Stomach (tissue), 9 donors: ENCODE measurements around the gene CHRNB1. TPM values are rescaled to one million over a fixed set of nuclear protein-coding genes. Genes with fewer than 3 reads are reported as not detected.
A peak's percentile ranks its signal among the peaks of the same experiment; 100 is the strongest.
"Not testable (repeated sequence)": the region's sequence is repeated elsewhere in the genome, so short reads cannot be mapped to it uniquely, and the experiment has no call there.

Source experiments
- DNase-seq, 2 donors: peaks; one replicate each; pipeline versions ENCODE4 v3.0.0 to v3.0.0-alpha.2; 2013 to 2019
- H3K27ac ChIP-seq, 5 donors: fragments of 200-600 bp in 4 of 5; sonication (generic) in 4 of 5; one replicate each; pipeline ENCODE4 v1.5.1; 2013 to 2019; ENCODE audit warnings: mild to moderate bottlenecking in 1 of 5, moderate library complexity in 1 of 5
- H3K27me3 ChIP-seq, 3 donors: fragments of 200-600 bp; sonication (generic); one replicate each; pipeline ENCODE4 v1.5.1; 2017 to 2019; ENCODE audit warnings: mixed run types in 1 of 3
- H3K36me3 ChIP-seq, 4 donors: fragments of 200-600 bp; sonication (generic); 1 replicate in 3 of 4; 2 replicates in 1 of 4; pipeline ENCODE4 v1.5.1; 2016 to 2019
- H3K4me1 ChIP-seq, 4 donors: fragments of 200-600 bp; sonication (generic); one replicate each; pipeline ENCODE4 v1.5.1; 2016 to 2019
- H3K4me3 ChIP-seq, 4 donors: fragments of 200-600 bp; sonication (generic) in 3 of 4; one replicate each; pipeline ENCODE4 v1.5.1; 2016 to 2019; ENCODE audit warnings: mild to moderate bottlenecking in 1 of 4
- H3K9me3 ChIP-seq, 4 donors: fragments of 200-600 bp; sonication (generic); one replicate each; pipeline ENCODE4 v1.5.1; 2016 to 2019
- EP300 ChIP-seq: sonication (generic); formaldehyde crosslinking; IDR thresholded peaks from one replicate; pipeline ENCODE4 v1.6.1; 2017; ENCODE audit warnings: antibody characterized with exemption
- POLR2A ChIP-seq, 4 donors: fragments of 450-650 bp; IDR thresholded peaks; one replicate each; pipeline ENCODE4 v1.6.1; 2016; ENCODE audit warnings: antibody characterized with exemption in 4 of 4, control low read depth in 2 of 4, mild to moderate bottlenecking in 1 of 4, moderate library complexity in 1 of 4
- POLR2AphosphoS5 ChIP-seq, 3 donors: sonication (generic); formaldehyde crosslinking; IDR thresholded peaks; one replicate each; pipeline ENCODE4 v1.6.1; 2016; ENCODE audit warnings: antibody characterized with exemption in 3 of 3
- WGBS, 5 donors: extraction: QIAGEN DNeasy Blood & Tissue Kit in 3 of 5; methylation state at CpG; one replicate each; pipeline versions ENCODE4 v1.1.5 to v1.1.7; 2013 to 2018; 5-methylcytosine and 5-hydroxymethylcytosine counted together
- intact Hi-C: fragments of 100-400 bp; cut with DNase I; formaldehyde crosslinking; loops from one replicate; pipeline ENCODE4 v1.15.1; 2023; ENCODE audit warnings: low total_unique reads
- polyA plus RNA-seq, 3 donors: library from polyadenylated mRNA; stranded (reverse); fragments of 200-250 nt; gene quantifications; one replicate each; pipeline ENCODE4 v1.2.3, GENCODE V29; 2013
- total RNA-seq, 5 donors: library from RNA; depleted of rRNA; stranded (reverse); fragments of >200 nt; gene quantifications; one replicate each; pipeline versions ENCODE4 v1.1.0 to v1.2.3, GENCODE V29; 2014 to 2016
- TF ChIP-seq, protein P1 (sequence below), 7 experiments: fragments of 450-650 bp in 4 of 7; fragments of 200-600 bp in 3 of 7; sonication (generic) in 3 of 7; IDR thresholded peaks; one replicate each; pipeline ENCODE4 v1.5.1; 2016 to 2019; ENCODE audit warnings: antibody characterized with exemption in 7 of 7, control low read depth in 2 of 7, mild to moderate bottlenecking in 1 of 7
- donor health status: healthy with polysubstance abuse.
- donor health status: Bipolar disorder and iron deficiency.
- donor health status: healthy.

The CHRNB1 gene
- total and polyA plus RNA-seq, 8 donors: 1.8 to 12.0 (median 7.8) TPM; not detected in 2

DNA sequence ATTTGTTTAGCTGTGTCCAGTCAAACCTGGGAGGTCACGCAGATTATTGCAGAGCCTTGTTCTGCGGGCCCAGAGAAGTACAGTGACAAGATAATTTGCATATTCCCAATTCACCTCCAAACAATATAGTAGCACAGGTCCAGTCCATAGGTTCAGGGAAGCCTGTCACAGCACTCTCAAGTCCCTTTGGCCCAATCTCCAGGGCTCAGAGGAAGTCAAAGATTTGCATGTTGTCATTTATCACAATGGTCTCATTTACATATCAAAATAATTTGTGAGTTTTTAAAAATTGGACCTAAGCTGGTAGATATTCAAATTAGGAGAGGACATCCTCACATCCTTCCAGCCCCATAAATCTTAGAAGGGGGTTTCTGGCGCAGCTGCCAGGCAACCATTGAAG, 22.6 kb downstream of the CHRNB1 start:
- DNase-seq: no peak
- TF ChIP-seq POLR2A (IDR thresholded peaks at IDR 0.05): no peak
- TF ChIP-seq POLR2AphosphoS5 (IDR thresholded peaks at IDR 0.05): no peak
- no peak for TF ChIP-seq EP300
- TF ChIP-seq, protein P1, sequence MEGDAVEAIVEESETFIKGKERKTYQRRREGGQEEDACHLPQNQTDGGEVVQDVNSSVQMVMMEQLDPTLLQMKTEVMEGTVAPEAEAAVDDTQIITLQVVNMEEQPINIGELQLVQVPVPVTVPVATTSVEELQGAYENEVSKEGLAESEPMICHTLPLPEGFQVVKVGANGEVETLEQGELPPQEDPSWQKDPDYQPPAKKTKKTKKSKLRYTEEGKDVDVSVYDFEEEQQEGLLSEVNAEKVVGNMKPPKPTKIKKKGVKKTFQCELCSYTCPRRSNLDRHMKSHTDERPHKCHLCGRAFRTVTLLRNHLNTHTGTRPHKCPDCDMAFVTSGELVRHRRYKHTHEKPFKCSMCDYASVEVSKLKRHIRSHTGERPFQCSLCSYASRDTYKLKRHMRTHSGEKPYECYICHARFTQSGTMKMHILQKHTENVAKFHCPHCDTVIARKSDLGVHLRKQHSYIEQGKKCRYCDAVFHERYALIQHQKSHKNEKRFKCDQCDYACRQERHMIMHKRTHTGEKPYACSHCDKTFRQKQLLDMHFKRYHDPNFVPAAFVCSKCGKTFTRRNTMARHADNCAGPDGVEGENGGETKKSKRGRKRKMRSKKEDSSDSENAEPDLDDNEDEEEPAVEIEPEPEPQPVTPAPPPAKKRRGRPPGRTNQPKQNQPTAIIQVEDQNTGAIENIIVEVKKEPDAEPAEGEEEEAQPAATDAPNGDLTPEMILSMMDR (IDR thresholded peaks at IDR 0.05): no peak
- Histone ChIP-seq H3K36me3 (peaks cover 15 to 49% (median 46%) of the 10 kb centered on the region in 4 donors), H3K27me3 (no peaks in the 10 kb centered on the region), H3K4me3 (no peak overlapping the region), H3K27ac (peak overlapping the region in 4 of 5 donors; percentile 38 to 70 (median 62)), H3K9me3 (no peaks in the 10 kb centered on the region), H3K4me1 (peaks cover 28 to 70% (median 50%) of the 10 kb centered on the region in 4 donors)
- intact Hi-C loops: no loop called here
- WGBS, 5 donors: 83 to 93% (median 84%) methylated on average over 3 of the region's 3 CpGs

DNA sequence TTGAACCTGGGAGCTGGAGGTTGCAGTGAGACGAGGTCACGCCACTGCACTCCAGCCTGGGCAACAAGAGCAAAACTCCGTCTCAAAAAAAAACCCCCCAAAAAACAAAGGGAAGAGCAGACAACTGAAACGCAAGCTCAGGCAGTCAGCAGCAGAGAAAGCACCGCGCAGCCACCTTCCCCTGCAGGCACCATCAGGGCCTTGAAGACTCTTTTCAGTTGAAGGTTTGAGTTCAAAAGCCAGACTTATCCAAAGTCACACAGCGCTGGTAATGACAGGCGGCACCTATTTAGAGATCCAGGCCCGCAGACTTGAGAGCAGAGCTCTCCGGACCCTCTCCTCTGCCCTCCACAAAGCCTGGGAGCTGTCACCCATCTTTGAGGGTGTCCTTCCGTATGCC, 23.4 kb downstream of the CHRNB1 start:
- WGBS, 5 donors: 93 to 97% (median 96%) methylated on average over 11 of the region's 11 CpGs
- Histone ChIP-seq H3K9me3 (no peaks in the 10 kb centered on the region), H3K27ac (no peak overlapping the region), H3K4me3 (no peak overlapping the region), H3K27me3 (no peaks in the 10 kb centered on the region), H3K36me3 (peaks cover 7 to 41% (median 38%) of the 10 kb centered on the region in 4 donors), H3K4me1 (peaks cover 28 to 74% (median 52%) of the 10 kb centered on the region in 4 donors)
- TF ChIP-seq, protein P1 (IDR thresholded peaks at IDR 0.05): no peak
- TF ChIP-seq EP300: no peak
- TF ChIP-seq POLR2A (IDR thresholded peaks at IDR 0.05): no peak
- TF ChIP-seq POLR2AphosphoS5 (IDR thresholded peaks at IDR 0.05): no peak
- intact Hi-C loops: no loop called here
- DNase-seq: no peak

DNA sequence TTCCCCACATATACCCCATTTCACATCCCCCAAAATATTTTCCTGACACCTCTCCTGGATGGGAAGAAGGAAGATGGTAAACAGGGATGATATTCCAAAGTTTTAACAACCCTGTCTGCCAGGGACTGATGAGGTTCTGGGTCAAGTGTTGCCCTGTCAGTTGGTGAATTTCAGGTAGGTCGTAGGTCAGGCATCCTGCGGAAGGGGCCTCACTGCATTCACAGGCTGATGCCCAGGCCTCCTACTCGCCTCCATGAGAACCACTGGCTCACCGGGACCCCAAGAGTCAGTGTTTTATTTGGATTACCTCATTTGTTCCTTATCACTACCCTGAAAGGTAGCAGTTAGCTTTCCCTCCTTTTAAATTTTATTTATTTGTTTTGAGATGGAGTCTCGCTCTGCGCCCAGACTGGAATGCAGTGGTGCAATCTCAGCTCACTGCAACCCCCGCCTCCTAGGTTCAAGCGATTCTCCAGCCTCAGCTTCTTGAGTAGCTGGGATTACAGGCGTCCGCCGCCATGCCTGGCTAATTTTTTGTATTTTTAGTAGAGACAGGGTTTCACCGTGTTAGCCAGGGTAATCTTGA, 24.0 kb downstream of the CHRNB1 start:
- Histone ChIP-seq H3K9me3 (no peaks in the 10 kb centered on the region), H3K27ac (no peak overlapping the region), H3K36me3 (peaks cover 3 to 35% (median 32%) of the 10 kb centered on the region in 4 donors), H3K4me3 (no peak overlapping the region), H3K4me1 (peaks cover 28 to 80% (median 53%) of the 10 kb centered on the region in 4 donors), H3K27me3 (no peaks in the 10 kb centered on the region)
- WGBS, 5 donors: 68 to 76% (median 72%) methylated on average over 12 of the region's 12 CpGs
- TF ChIP-seq POLR2AphosphoS5 (IDR thresholded peaks at IDR 0.05) (no peak), EP300 (no peak), POLR2A (IDR thresholded peaks at IDR 0.05) (no peak)
- TF ChIP-seq, protein P1 (IDR thresholded peaks at IDR 0.05): no peak
- DNase-seq: no peak
- intact Hi-C loops: no loop called here

DNA sequence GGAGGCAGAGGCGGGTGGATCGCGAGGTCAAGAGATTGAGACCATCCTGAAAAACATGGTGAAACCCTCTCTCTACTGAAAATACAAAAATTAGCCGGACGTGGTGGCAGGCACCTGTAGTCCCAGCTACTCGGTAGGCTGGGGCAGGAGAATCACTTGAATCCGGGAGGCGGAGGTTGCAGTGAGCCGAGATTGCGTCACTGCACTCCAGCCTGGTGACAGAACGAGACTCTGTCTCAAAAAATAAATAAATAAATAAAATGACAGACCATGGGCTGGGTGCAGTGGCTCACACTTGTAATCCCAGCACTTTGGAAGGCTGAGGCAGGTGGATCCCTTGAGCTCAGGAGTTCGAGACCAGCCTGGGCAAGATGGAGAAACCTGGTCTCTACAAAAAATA, 25.0 kb downstream of the CHRNB1 start:
- H3K4me1 ChIP-seq: peaks cover 28 to 88% (median 57%) of the 10 kb centered on the region in 4 donors
- H3K4me3 ChIP-seq, DNase-seq, H3K27ac ChIP-seq, intact Hi-C loops, H3K9me3 ChIP-seq, H3K27me3 ChIP-seq: not testable (repeated sequence)
- peaks cover 0 to 25% (median 23%) of the 10 kb centered on the region in 4 donors for H3K36me3 ChIP-seq
- WGBS, 5 donors: 89 to 95% (median 95%) methylated on average over 12 of the region's 12 CpGs

DNA sequence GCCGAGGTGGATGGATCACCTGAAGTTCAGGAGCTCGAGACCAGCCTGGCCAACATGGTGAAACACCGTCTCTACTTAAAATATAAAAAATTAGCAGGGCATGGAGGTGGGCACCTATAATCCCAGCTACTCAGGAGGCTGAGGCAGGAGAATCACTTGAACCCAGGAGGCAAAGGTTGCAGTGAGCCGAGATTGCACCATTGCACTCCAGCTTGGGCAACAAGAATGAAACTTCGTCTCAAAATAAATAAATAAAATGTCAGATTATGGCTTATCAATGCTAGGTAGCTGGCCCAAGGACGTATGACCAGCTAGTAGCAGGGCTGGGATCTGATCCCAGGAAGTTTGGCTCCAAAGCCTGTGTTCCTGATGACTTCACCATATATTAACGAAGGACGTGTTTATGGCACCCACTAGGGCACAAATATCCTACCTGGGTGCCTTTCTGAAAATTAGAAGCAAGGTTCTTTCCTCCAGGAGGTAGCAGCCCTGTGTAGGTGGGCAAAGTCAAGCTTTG, 25.7 kb downstream of the CHRNB1 start:
- H3K9me3 ChIP-seq, DNase-seq, H3K27ac ChIP-seq, intact Hi-C loops, H3K4me3 ChIP-seq, H3K27me3 ChIP-seq: not testable (repeated sequence)
- Histone ChIP-seq H3K4me1 (peaks cover 33 to 94% (median 62%) of the 10 kb centered on the region in 4 donors), H3K36me3 (peaks cover 0 to 21% (median 17%) of the 10 kb centered on the region in 4 donors)
- WGBS, 5 donors: 55 to 63% (median 63%) methylated on average over 8 of the region's 8 CpGs
